Measurements from ENCODE around the gene MTA2. TPM values are rescaled to one million over a fixed set of nuclear protein-coding genes. Genes with fewer than 3 reads are reported as not detected.

MTA2 gene
- total RNA-seq, 1 experiment from 2014 or later: 223 TPM

GRCh38 chr11:62547691-62548281 is 53.9 kb downstream of the MTA2 start:
- peak; percentile 81 for DNase-seq (ENCODE audit: low spot score)

- DNase-seq (ENCODE audit: low spot score): peak; percentile 53
Observed at GRCh38 chr11:62546929-62547625, 54.6 kb downstream of the MTA2 start.

- peak; percentile 84 for DNase-seq (ENCODE audit: low spot score)
Observed at GRCh38 chr11:62546244-62546928, 55.3 kb downstream of the MTA2 start, which contains the start of gene AHNAK. TSS of gene AHNAK (minus strand) at chr11:62546806. CDS start at chr11:62536098, 10,708 bp downstream.

DNA sequence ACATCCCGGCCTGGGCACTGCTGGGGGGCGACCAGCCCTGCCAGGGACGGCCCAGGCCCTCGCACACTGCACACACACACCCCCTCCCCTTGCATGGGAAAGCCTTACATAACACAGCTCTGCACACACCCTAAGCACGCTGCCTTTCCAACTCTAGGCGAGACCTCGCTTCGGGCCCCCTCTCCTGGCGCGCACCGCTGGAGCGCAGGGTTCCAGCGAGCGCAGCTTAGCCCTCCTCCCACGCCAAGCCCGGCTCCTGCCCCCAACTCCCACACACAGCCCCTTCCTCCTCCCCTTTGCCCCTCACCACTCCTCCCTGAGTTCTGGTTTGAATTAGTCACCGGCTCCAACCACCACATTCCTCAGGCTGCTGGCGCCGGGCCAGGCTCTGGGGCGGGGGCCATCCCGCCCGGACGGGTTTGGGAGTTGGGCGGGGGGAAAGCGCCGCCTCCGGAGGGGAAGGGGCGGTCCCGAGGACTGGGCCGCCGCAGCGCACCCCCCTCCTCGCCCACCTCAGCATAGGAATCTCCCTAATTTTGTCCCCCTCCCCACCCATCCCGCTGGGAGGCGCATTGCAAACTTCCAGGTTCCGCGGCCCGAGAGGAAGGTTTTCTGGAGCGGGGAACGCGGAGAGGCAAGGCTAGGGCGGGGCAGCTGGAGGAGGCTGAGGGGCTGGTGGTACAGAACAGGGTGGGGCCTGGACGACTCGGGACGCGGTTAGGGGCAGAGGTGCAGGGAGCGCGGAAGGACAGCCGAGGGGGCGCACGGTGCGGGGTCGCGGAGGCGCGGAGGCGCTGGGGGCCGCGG is 56.0 kb downstream of the MTA2 start:
- peak; percentile 96 for DNase-seq (ENCODE audit: low spot score)

DNA sequence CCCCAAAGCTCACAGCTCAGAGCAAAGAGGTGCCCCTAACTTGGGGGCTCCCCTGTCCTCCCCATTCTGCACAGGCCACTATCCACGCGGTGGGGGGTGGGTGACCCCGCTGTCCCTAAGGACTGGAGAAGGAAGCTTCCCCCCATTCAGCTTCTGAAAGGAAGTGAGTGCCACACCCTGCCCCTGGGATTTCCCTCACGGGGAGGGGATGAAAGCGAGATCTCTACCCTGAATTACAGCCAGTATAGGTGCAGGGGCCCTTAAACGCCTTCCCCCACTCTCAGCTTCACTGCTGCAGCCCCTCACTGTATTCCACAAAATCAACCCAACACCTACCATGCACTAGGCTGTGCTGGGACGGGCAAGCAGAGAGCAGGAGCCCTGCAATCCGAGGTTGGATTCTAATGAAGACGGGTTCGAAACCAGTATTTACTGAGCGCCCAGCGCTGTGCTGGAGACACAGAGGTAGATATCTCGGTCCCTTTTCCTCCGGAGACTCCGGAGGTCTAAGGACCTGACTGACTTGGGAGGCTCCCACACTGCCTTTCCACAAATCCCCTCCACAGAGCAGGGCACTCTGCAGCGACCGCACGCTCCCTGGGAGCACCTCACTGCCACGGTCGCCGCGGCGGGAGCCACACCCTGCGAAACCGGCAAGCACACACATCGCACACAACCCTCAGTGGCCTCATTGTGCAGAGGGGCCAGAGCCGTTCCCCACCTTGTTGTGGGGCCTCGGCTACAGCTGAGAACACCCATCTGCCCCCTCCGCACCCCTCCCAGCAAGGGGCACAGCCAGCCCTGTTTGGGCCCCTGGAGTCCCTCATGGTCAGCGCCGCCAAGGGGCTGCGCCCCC is 56.9 kb downstream of the MTA2 start:
- peak; percentile 63 for DNase-seq (ENCODE audit: low spot score)

DNA sequence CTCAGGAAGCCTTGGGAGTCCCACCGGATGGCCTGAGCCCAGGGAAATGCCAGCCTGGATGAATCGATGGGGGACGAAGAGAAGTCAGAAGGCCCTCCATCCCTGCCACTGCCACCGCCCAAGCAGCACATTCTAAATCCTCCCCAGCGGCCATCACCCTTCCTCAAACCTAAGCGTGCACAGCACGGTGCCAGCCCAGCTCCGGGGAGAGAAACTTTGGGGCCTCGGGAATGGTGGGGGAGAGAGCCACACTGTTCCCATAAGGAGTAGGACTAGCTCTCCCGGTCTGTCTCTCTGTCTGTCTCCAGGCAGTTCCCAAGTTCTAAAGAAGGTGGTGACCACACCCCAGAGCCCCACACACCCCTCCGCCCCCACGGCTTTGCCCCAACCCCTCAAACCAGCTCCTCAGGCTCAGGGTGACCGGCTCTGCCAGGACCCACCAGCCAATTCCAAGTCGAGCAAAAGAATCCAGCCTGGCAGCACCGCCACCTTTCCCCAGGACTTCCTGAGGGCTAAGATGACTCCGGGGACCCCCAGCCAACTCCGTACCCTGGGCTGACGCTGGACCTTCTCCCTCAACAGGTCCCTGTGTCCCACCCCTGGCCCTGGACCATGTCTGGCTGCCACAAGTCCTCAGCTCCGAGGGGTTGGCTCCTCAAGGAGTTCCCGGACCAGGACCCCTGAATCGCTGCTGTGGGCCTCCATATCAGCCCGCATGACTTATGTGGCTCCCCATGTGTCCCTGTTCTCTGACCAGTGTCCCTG is 57.8 kb downstream of the MTA2 start:
- DNase-seq (ENCODE audit: low spot score): peak; percentile 57

Small RNAs within 50 kb of the gene (small RNA-seq; reads per million reads assigned to genes)
- gene AP001458.1: not detected
- gene EEF1G: not detected
- gene MIR6747: not detected

Other genes with a start within 250 kb of the MTA2 start
- gene SCGB1A1, start 182.8 kb downstream of the MTA2 start, total RNA-seq (2014; rRNA removed; shearing (Covaris generic)): not detected in 2 replicates
- gene AHNAK, start 55.1 kb downstream of the MTA2 start, total RNA-seq (2014; rRNA removed; shearing (Covaris generic)): 281 and 282 TPM in 2 replicates
- gene EEF1G, start 28.0 kb downstream of the MTA2 start, total RNA-seq (2014; rRNA removed; shearing (Covaris generic)): 1,888 and 1,945 TPM in 2 replicates
- gene TUT1, start 10.3 kb downstream of the MTA2 start, total RNA-seq (2014; rRNA removed; shearing (Covaris generic)): 19.3 and 25.1 TPM in 2 replicates
- gene EML3, start 10.9 kb upstream of the MTA2 start, total RNA-seq (2014; rRNA removed; shearing (Covaris generic)): 72.3 and 72.5 TPM in 2 replicates
- gene ROM1, start 11.4 kb upstream of the MTA2 start, total RNA-seq (2014; rRNA removed; shearing (Covaris generic)): 10.9 and 13.6 TPM in 2 replicates
- gene B3GAT3, start 20.1 kb upstream of the MTA2 start, total RNA-seq (2014; rRNA removed; shearing (Covaris generic)): 63.1 and 82.8 TPM in 2 replicates
- 257 and 314 TPM in 2 replicates for gene GANAB, start 44.7 kb upstream of the MTA2 start, total RNA-seq (2014; rRNA removed; shearing (Covaris generic))
- gene INTS5, start 51.4 kb upstream of the MTA2 start, total RNA-seq (2014; rRNA removed; shearing (Covaris generic)): 44.6 and 47.4 TPM in 2 replicates
- gene C11orf98, start 63.3 kb upstream of the MTA2 start, total RNA-seq (2014; rRNA removed; shearing (Covaris generic)): 272 and 322 TPM in 2 replicates
- 24.5 and 25.2 TPM in 2 replicates for gene CSKMT, start 63.4 kb upstream of the MTA2 start, total RNA-seq (2014; rRNA removed; shearing (Covaris generic))
- gene UQCC3, start 69.8 kb upstream of the MTA2 start, total RNA-seq (2014; rRNA removed; shearing (Covaris generic)): 124 and 141 TPM in 2 replicates
- gene LBHD1, start 70.4 kb upstream of the MTA2 start, total RNA-seq (2014; rRNA removed; shearing (Covaris generic)): 11.3 and 13.3 TPM in 2 replicates
- gene UBXN1, start 77.2 kb upstream of the MTA2 start, total RNA-seq (2014; rRNA removed; shearing (Covaris generic)): 247 and 265 TPM in 2 replicates
- 0.50 TPM in 1 of 2 replicates, not detected in the other for gene LRRN4CL, start 87.7 kb upstream of the MTA2 start, total RNA-seq (2014; rRNA removed; shearing (Covaris generic))
- 147 and 161 TPM in 2 replicates for gene BSCL2, start 105.6 kb upstream of the MTA2 start, total RNA-seq (2014; rRNA removed; shearing (Covaris generic))
- gene GNG3, start 105.8 kb upstream of the MTA2 start, total RNA-seq (2014; rRNA removed; shearing (Covaris generic)): not detected in 2 replicates
- gene HNRNPUL2, start 125.6 kb upstream of the MTA2 start, total RNA-seq (2014; rRNA removed; shearing (Covaris generic)): 12.2 and 12.3 TPM in 2 replicates
- 32.4 and 45.5 TPM in 2 replicates for gene TTC9C, start 126.6 kb upstream of the MTA2 start, total RNA-seq (2014; rRNA removed; shearing (Covaris generic))
- gene ZBTB3, start 152.3 kb upstream of the MTA2 start, total RNA-seq (2014; rRNA removed; shearing (Covaris generic)): 10.6 and 13.1 TPM in 2 replicates
- 138 and 141 TPM in 2 replicates for gene POLR2G, start 159.7 kb upstream of the MTA2 start, total RNA-seq (2014; rRNA removed; shearing (Covaris generic))
- 57.9 and 71.7 TPM in 2 replicates for gene TAF6L, start 169.5 kb upstream of the MTA2 start, total RNA-seq (2014; rRNA removed; shearing (Covaris generic))
- gene TMEM179B, start 185.5 kb upstream of the MTA2 start, total RNA-seq (2014; rRNA removed; shearing (Covaris generic)): 87.6 and 114 TPM in 2 replicates
- 77.3 and 79.3 TPM in 2 replicates for gene TMEM223, start 190.1 kb upstream of the MTA2 start, total RNA-seq (2014; rRNA removed; shearing (Covaris generic))
- gene NXF1, start 203.6 kb upstream of the MTA2 start, total RNA-seq (2014; rRNA removed; shearing (Covaris generic)): 24.4 and 31.7 TPM in 2 replicates
- gene STX5, start 230.2 kb upstream of the MTA2 start, total RNA-seq (2014; rRNA removed; shearing (Covaris generic)): 64.6 and 80.6 TPM in 2 replicates
- gene TEX54, start 231.0 kb upstream of the MTA2 start, total RNA-seq (2014; rRNA removed; shearing (Covaris generic)): 0.61 TPM in 1 of 2 replicates, not detected in the other
- gene WDR74, start 237.7 kb upstream of the MTA2 start, total RNA-seq (2014; rRNA removed; shearing (Covaris generic)): 183 and 191 TPM in 2 replicates

Measured in HT-29 (cell line).